Measurements from ENCODE around the gene CDK19.

DNA sequence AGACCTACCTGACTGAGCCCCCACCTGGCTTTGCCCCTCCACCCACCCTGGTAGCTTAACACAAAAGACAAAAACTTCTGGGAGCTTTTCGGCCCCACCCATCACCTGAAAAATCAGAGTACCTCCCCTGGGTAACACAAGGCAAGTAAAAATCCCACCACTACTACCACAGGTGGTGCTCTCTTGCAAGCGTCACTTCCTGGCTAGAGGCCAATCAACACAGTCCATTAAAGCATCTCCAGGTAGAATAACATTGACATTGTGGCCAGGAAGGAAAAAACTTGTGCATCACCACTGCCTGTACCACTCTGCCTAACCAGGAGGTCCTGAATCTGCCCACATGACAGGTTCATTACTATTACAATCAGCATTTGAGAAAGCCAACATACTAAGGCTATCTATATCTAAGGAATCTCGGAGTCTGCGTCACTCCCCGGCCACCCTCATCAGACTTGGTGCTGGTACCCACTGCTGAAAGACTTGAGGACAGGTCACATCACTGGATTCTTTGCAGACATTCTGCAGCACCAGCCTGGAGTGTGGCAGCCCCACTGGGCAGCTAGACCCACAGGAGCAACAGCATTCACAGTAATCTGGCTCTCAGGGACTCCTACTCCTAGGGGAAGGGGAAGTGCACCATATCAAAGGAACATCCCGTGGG lies 125.9 kb downstream of the CDK19 start:
- TF ChIP-seq CTCF (IDR thresholded peaks at IDR 0.05; ENCODE audit: poor library complexity, severe bottlenecking), result no peak
- TF ChIP-seq EP300 (conservative IDR thresholded peaks at IDR 0.05; ENCODE audit: poor library complexity, severe bottlenecking), result no peak
- no peak for TF ChIP-seq TAF1 (IDR thresholded peaks at IDR 0.05; ENCODE audit: low read depth)

All from neural cell (in vitro differentiated cells).